AG04450 (cell line): ENCODE results near the gene NEDD4L. TPM values are rescaled to one million over a fixed set of nuclear protein-coding genes. Genes with fewer than 3 reads are reported as not detected.

Experiments used
- CTCF ChIA-PET: fragments of 300-600, 350-600 bp; formaldehyde crosslinking; extraction: SDS; loops from one replicate; lab custom pipeline; 2022; ENCODE audit warnings: antibody characterized with exemption, inconsistent platforms; lab: Charles Lee
- POLR2A ChIA-PET: fragments of 350-600 bp; formaldehyde crosslinking; extraction: SDS; loops from one replicate; lab custom pipeline; 2021; ENCODE audit warnings: antibody characterized with exemption, inconsistent platforms; lab: Yijun Ruan, JAX
- DNase-seq: peaks from one replicate; pipeline ENCODE4 v3.0.0-alpha.2; 2011; ENCODE audit warnings: low read depth, low spot score
- H3K27ac ChIP-seq: one replicate; pipeline ENCODE4 v1.5.1; 2012; ENCODE audit warnings: low read depth, low read length, control low read depth
- H3K27me3 ChIP-seq: one replicate; pipeline ENCODE4 v1.6.0; 2012; ENCODE audit warnings: low read length; ENCODE audit not compliant: control insufficient read depth, insufficient read depth
- H3K4me3 ChIP-seq: 2 replicates; pipeline ENCODE4 v1.5.1; 2011; ENCODE audit warnings: mild to moderate bottlenecking, low read depth, low read length, control low read depth
- H3K9me3 ChIP-seq: 2 replicates; pipeline ENCODE4 v1.5.1; 2012; ENCODE audit warnings: low read length; ENCODE audit not compliant: control insufficient read depth, insufficient read depth
- polyA plus RNA-seq: library from polyadenylated mRNA; depleted of rRNA; stranded (reverse); fragments of >200 nt; gene quantifications from 2 replicates; pipeline ENCODE4 v1.2.3, GENCODE V29; 2011
- TF ChIP-seq, protein P1 (sequence below): IDR thresholded peaks from 2 replicates; pipeline ENCODE4 v1.5.1; 2011; ENCODE audit warnings: low read depth, low read length, control low read depth, inconsistent platforms

NEDD4L gene
- polyA plus RNA-seq, 1 experiment, result 15.0 TPM

DNA sequence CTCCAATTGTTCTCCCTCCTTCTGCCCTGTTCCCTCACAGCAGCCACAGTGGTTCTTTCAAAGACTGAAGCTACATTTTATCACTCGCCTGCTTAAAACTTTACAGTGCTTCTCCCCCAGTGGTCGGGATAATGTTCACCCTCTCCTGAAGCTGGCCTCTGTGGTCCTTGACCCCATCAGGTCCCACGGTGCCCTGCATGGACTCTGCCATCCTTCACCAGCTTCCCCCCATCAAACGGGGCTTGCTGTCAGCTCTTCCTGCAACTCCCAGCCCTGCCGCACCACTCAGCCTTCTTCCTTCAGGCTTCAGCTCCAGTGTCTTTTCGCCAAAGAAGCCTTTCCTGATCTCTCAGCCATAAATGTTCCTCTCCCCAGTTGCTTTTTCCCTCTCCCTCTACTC, 118.1 kb downstream of the NEDD4L start:
- Histone ChIP-seq H3K9me3 (no peaks in the 10 kb centered on the region), H3K27ac (no peak overlapping the region), H3K4me3 (no peak overlapping the region), H3K27me3 (peaks cover 5% of the 10 kb centered on the region)
- DNase-seq, result no peak
- ChIA-PET POLR2A (interaction anchor here (0.6 kb wide), 1 partner anchor 27 kb away, joined by 7 read pairs; no protein-coding TSS in a partner anchor), CTCF (no interaction called here)
- TF ChIP-seq, protein P1, sequence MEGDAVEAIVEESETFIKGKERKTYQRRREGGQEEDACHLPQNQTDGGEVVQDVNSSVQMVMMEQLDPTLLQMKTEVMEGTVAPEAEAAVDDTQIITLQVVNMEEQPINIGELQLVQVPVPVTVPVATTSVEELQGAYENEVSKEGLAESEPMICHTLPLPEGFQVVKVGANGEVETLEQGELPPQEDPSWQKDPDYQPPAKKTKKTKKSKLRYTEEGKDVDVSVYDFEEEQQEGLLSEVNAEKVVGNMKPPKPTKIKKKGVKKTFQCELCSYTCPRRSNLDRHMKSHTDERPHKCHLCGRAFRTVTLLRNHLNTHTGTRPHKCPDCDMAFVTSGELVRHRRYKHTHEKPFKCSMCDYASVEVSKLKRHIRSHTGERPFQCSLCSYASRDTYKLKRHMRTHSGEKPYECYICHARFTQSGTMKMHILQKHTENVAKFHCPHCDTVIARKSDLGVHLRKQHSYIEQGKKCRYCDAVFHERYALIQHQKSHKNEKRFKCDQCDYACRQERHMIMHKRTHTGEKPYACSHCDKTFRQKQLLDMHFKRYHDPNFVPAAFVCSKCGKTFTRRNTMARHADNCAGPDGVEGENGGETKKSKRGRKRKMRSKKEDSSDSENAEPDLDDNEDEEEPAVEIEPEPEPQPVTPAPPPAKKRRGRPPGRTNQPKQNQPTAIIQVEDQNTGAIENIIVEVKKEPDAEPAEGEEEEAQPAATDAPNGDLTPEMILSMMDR, result no peak

DNA sequence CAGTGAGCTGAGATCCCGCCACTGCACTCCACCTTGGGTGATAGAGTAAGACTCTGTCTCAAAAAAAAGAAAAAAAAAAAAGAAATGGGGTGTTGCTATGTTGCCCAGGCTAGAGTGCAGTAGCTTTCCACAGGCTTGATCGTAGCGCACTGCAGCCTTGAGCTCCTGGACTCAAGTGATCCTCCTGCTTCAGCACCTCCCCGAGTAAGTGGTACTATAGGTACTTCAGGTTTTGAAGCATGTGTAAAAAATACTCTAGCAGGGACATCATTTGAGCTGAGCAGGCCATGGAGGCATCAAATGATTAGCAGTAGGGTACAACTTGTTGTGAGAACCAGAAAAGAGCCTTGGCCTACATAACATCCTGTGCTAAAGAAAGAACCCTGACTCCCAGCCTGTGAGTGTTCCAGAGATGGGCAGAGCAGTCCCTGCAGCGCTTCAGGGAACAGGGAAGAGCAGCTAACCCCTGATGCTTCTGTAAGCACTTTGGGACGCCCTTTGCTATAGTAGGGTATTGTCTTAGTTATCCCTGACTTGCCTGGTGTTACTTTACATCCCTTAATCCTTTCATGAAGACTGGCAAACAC, 119.1 kb downstream of the NEDD4L start:
- Histone ChIP-seq H3K4me3 (no peak overlapping the region), H3K27ac (no peak overlapping the region), H3K27me3 (peaks cover 5% of the 10 kb centered on the region), H3K9me3 (no peaks in the 10 kb centered on the region)
- DNase-seq, result no peak
- CTCF ChIA-PET, result interaction anchor here (0.8 kb wide), 1 partner anchor 18 kb away, joined by 4 read pairs; no protein-coding TSS in a partner anchor
- TF ChIP-seq, protein P1, result no peak
- POLR2A ChIA-PET, result no interaction called here

DNA sequence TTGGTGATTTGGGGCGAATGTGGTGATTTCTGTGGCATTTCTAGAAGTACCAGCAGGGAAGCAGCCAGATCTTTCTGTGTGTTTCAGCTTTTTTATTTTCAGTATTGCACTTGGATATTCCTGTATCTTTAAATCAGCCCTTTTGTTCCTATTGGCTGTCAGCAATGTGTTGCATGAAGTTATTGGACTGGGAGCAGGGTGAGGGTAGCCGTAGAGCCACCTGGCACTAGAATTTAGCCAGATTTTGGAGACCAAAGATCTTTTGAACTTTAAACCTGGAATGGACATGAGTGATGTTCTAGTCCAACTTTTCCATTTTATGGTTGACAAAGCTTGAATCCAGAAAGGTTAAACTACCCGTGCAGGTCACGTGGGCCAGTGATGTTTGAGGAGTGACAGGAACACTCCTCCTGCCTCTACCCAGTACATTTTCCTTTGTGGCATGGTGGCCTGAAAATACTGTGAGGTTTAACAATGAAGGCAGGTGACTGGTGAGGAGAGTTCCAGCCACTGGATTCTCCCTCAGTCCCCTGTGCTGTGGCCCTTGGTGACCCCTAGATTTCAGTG, 122.3 kb downstream of the NEDD4L start:
- no peak for DNase-seq
- Histone ChIP-seq H3K9me3 (no peaks in the 10 kb centered on the region), H3K27ac (no peak overlapping the region), H3K27me3 (peaks cover 5% of the 10 kb centered on the region), H3K4me3 (no peak overlapping the region)
- CTCF ChIA-PET, result interaction anchor here (0.8 to 1.7 kb wide), 2 partner anchors 15 to 45 kb away, joined by 3 to 5 read pairs; no protein-coding TSS in a partner anchor
- TF ChIP-seq, protein P1, result no peak
- POLR2A ChIA-PET, result no interaction called here

DNA sequence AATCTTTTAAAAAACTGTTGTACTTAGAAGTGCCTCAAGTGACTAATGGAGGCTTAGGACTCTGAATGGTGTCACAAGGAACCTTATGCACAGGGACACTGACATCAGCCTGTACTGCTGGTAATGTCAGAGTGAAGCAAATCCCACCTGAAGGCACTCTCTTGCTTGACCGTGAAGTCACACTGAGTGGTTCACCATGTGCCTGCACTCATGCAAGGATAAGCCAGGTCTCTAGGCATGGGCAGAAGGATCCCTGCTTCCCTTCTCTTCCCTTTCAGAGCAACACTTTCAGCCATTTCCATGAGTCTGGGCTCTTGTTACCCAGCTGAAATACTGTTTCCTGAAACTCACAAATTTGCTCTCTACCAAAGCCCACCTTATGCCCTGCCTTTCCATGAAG, 123.0 kb downstream of the NEDD4L start:
- Histone ChIP-seq H3K9me3 (no peaks in the 10 kb centered on the region), H3K4me3 (no peak overlapping the region), H3K27ac (no peak overlapping the region), H3K27me3 (peaks cover 2% of the 10 kb centered on the region)
- no peak for DNase-seq
- TF ChIP-seq, protein P1, result no peak
- POLR2A ChIA-PET, result no interaction called here
- CTCF ChIA-PET, result interaction anchor here (1.5 kb wide), 1 partner anchor 14 kb away, joined by 4 read pairs; no protein-coding TSS in a partner anchor

DNA sequence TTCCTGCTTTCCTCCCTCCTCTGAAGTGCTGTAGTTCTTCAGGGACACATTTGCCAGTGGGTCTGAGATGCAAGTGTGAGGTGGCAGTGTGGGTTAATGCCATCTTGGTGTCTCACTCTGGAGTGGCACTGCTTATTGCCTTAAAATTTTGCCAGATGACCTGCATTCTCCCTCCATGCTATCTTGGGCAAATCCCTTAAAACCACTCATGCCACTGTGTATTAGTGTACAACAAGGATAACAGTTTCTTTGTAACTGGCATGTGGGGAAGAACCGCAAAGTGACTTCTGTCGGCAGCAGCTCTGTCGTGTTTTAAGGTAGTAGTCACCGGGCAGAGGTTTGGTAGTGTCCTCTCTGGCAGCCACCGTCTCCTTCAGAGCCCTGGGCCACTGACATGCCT, 124.2 kb downstream of the NEDD4L start:
- H3K4me3 ChIP-seq, result no peak overlapping the region
- CTCF ChIA-PET, result interaction anchor here (1.5 kb wide), 1 partner anchor 13 kb away, joined by 4 read pairs; no protein-coding TSS in a partner anchor

More for the DNA sequence above, 124.2 kb downstream of the NEDD4L start:
- POLR2A ChIA-PET, result no interaction called here
- no peak for DNase-seq
- Histone ChIP-seq H3K9me3 (no peaks in the 10 kb centered on the region), H3K27me3 (no peaks in the 10 kb centered on the region), H3K27ac (no peak overlapping the region)
- TF ChIP-seq, protein P1, result no peak
